HL-60 (cell line): ENCODE data around the gene OR2A1.
"Not testable (repeated sequence)": the region's sequence is repeated elsewhere in the genome, so short reads cannot be mapped to it uniquely, and the experiment has no call there.

ENCODE experiments used
- CTCF ChIP-seq: IDR thresholded peaks from one replicate; pipeline ENCODE4 v1.5.1; 2011; ENCODE audit warnings: low read length, control low read depth, inconsistent platforms; ENCODE audit not compliant: insufficient read depth
- GABPA ChIP-seq: IDR thresholded peaks from 2 replicates; pipeline ENCODE4 v1.6.1; 2012; ENCODE audit warnings: low read depth

DNA sequence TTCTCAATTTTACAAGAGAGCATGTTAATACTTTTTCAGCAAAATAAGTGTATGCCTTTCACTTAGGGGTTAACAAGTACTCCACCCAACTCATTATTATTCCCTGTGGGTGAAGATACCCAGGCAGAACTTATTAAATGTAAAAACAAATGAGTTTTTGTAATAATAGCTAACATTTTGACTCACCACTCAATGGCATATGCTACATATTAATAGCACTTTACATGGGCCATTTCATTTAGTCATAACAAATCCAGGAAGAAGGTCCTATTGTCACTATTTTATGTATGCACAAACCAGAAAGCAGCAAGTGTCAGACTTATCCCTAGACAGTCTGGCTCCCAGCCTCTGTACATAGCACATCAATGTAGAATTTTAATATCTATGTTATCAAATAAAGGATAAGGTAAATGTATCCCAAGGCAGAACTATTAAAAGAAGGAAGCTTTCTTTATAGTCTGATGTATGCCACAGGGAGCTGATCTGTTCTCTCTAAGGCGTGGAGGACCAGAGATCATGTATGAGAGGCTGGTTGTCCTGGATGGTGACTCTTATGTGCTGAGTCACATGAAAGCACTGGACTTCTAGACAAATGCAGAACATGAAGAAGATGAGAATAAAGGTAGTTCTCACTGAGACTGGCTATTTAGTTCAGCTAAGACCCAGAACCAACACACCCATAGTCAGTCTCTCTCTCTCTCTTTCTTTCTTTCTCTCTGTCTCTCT is 9.5 kb upstream of the OR2A1 start:
- not testable (repeated sequence) for TF ChIP-seq CTCF, GABPA
